ENCODE results near the gene SUCO. TPM values are rescaled to one million over a fixed set of nuclear protein-coding genes. Genes with fewer than 3 reads are reported as not detected.
A peak's percentile ranks its signal among the peaks of the same experiment; 100 is the strongest.
"Not testable (repeated sequence)": the region's sequence is repeated elsewhere in the genome, so short reads cannot be mapped to it uniquely, and the experiment has no call there.

SUCO gene
- total and polyA plus RNA-seq, 2 donors: 27.2 to 30.5 TPM

DNA sequence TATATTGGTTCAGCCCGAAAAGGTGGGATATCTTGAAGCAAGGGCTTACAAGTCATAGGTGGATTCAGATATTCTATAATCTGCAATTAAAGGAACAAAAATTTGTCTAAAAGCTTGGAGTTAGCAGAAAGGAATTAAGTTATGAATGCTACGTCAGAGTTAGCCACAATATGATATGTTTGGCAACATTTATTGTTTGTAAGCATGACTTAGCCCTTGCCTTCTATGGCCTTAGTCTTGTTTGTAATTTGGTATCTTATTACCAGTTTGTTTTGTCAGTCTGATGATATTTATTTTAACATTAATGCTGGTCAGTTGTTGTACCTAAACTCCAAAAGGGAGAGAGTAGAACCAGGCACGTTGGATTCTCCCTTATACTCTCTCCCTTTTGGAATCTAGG lies 43.1 kb upstream of the SUCO start:
- WGBS: 96% methylated on average over 3 of the region's 3 CpGs
- H3K4me1 ChIP-seq (ENCODE audit: control insufficient read depth in 2 of 2, insufficient read depth in 2 of 2, low read length in 2 of 2): no peaks in the 10 kb centered on the region
- DNase-seq (ENCODE audit: low read depth in 6 of 9, low spot score in 9 of 9): no peak

DNA sequence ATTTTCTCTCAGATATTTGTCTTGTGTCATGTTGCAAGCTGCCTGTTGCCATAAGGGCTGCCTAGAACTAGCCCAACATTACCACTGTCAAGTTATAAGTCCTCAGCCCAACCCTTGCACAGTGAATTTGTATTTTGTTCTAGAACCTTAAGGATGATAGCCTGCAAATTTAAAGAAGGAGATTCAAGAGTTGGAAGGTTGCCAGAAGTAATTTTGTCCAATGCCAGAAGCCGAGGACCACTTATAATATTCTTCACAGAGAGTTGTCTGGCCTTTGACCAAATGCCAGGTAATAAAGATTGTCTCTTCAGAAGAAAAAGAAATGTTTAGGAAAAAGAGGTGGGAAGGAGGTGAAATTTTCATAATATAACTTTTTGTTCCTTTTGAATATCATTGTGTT lies 40.5 kb upstream of the SUCO start:
- no peak overlapping the region for H3K27ac ChIP-seq (ENCODE audit: low read depth in 1 of 2, low read length in 1 of 2)
- H3K9me3 ChIP-seq (ENCODE audit: control insufficient read depth in 2 of 2, insufficient read depth in 1 of 2, low read length in 1 of 2): no peaks in the 10 kb centered on the region
- no peaks in the 10 kb centered on the region for H3K4me1 ChIP-seq (ENCODE audit: control insufficient read depth in 2 of 2, insufficient read depth in 2 of 2, low read length in 2 of 2)
- WGBS: 90% methylated on average over 1 of the region's 1 CpG
- no peak overlapping the region for H3K4me3 ChIP-seq (ENCODE audit: low read length in 2 of 2)
- DNase-seq (ENCODE audit: low read depth in 6 of 9, low spot score in 9 of 9): no peak
- no peaks in the 10 kb centered on the region for H3K27me3 ChIP-seq (ENCODE audit: control insufficient read depth in 2 of 2, insufficient read depth in 1 of 2, low read length in 1 of 2)
- no peaks in the 10 kb centered on the region for H3K36me3 ChIP-seq (ENCODE audit: control insufficient read depth in 2 of 2, insufficient read depth in 2 of 2, low read length in 1 of 2)

More for the DNA sequence above, 43.1 kb upstream of the SUCO start:
- H3K27me3 ChIP-seq (ENCODE audit: control insufficient read depth in 2 of 2, insufficient read depth in 1 of 2, low read length in 1 of 2): no peaks in the 10 kb centered on the region
- no peak overlapping the region for H3K4me3 ChIP-seq (ENCODE audit: low read length in 2 of 2)
- no peaks in the 10 kb centered on the region for H3K36me3 ChIP-seq (ENCODE audit: control insufficient read depth in 2 of 2, insufficient read depth in 2 of 2, low read length in 1 of 2)
- H3K27ac ChIP-seq (ENCODE audit: low read depth in 1 of 2, low read length in 1 of 2): no peak overlapping the region
- no peaks in the 10 kb centered on the region for H3K9me3 ChIP-seq (ENCODE audit: control insufficient read depth in 2 of 2, insufficient read depth in 1 of 2, low read length in 1 of 2)

DNA sequence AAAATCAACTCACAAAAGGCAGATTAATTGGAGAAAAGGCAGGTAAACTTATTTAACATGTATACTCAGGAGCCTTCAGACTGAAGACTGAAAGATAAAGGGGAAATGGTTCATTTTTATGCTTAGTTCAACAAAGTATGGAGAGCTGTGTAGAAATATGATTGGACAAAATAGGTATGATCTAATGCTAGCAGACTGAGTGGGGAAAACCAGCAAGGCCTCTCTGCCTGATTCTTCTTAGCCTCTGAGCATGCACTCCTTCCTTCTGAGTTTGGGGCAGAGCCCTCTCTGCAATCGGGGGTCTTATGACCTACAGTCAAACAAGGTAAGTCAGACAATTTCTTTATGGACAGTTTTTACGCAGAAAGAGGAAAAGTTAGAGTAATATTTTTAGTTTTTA lies 38.8 kb upstream of the SUCO start:
- H3K27me3 ChIP-seq (ENCODE audit: control insufficient read depth in 2 of 2, insufficient read depth in 1 of 2, low read length in 1 of 2): no peaks in the 10 kb centered on the region
- no peaks in the 10 kb centered on the region for H3K9me3 ChIP-seq (ENCODE audit: control insufficient read depth in 2 of 2, insufficient read depth in 1 of 2, low read length in 1 of 2)

DNA sequence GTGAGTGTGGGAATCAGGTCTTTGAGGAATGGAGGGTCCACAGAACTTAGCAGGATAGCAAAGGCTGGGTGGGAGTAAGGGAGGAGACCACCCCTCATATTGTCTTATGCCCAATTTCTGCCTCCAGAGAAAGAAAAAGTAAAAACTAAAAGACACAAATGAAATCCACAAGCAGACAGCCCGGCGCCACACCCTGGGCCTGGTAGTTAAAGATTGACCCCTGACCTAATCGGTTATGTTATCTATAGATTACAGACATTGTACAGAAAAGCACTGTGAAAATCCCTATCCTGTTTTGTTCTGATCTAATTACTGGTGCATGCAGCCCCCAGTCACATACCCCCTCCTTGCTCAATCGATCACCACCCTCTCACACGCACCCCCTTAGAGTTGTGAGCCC lies 36.8 kb upstream of the SUCO start:
- H3K4me3 ChIP-seq (ENCODE audit: low read length in 2 of 2); H3K36me3 ChIP-seq (ENCODE audit: control insufficient read depth in 2 of 2, insufficient read depth in 2 of 2, low read length in 1 of 2); H3K4me1 ChIP-seq (ENCODE audit: control insufficient read depth in 2 of 2, insufficient read depth in 2 of 2, low read length in 2 of 2); H3K27me3 ChIP-seq (ENCODE audit: control insufficient read depth in 2 of 2, insufficient read depth in 1 of 2, low read length in 1 of 2); H3K9me3 ChIP-seq (ENCODE audit: control insufficient read depth in 2 of 2, insufficient read depth in 1 of 2, low read length in 1 of 2); DNase-seq (ENCODE audit: low read depth in 6 of 9, low spot score in 9 of 9); H3K27ac ChIP-seq (ENCODE audit: low read depth in 1 of 2, low read length in 1 of 2): not testable (repeated sequence)
- WGBS: 99% methylated on average over 5 of the region's 5 CpGs

More for the DNA sequence above, 38.8 kb upstream of the SUCO start:
- DNase-seq (ENCODE audit: low read depth in 6 of 9, low spot score in 9 of 9): no peak
- Histone ChIP-seq H3K4me1 (ENCODE audit: control insufficient read depth in 2 of 2, insufficient read depth in 2 of 2, low read length in 2 of 2) (no peaks in the 10 kb centered on the region), H3K27ac (ENCODE audit: low read depth in 1 of 2, low read length in 1 of 2) (no peak overlapping the region), H3K4me3 (ENCODE audit: low read length in 2 of 2) (no peak overlapping the region), H3K36me3 (ENCODE audit: control insufficient read depth in 2 of 2, insufficient read depth in 2 of 2, low read length in 1 of 2) (no peaks in the 10 kb centered on the region)
- WGBS: 96% methylated on average over 2 of the region's 2 CpGs

DNA sequence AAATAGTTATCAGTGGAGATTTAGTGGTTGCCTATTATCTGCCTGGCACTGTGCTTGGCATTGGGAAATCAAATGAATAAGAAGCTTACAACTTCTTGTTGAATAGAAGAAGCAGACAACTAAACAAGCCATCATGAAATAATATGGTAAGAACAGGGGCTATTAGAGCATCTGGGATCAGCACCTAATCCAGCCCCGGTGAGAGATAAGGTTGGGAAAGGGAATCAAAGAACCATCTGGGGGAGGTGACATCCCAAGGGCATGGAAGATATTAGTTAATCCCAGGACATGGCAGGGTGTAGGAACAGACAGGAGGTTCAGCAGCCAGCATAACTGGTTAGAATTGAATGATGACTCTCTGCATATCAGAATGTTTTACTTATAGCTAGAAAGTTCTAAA lies 36.3 kb upstream of the SUCO start:
- Histone ChIP-seq H3K27me3 (ENCODE audit: control insufficient read depth in 2 of 2, insufficient read depth in 1 of 2, low read length in 1 of 2) (no peaks in the 10 kb centered on the region), H3K9me3 (ENCODE audit: control insufficient read depth in 2 of 2, insufficient read depth in 1 of 2, low read length in 1 of 2) (no peaks in the 10 kb centered on the region), H3K4me3 (ENCODE audit: low read length in 2 of 2) (no peak overlapping the region), H3K4me1 (ENCODE audit: control insufficient read depth in 2 of 2, insufficient read depth in 2 of 2, low read length in 2 of 2) (no peaks in the 10 kb centered on the region), H3K36me3 (ENCODE audit: control insufficient read depth in 2 of 2, insufficient read depth in 2 of 2, low read length in 1 of 2) (no peaks in the 10 kb centered on the region), H3K27ac (ENCODE audit: low read depth in 1 of 2, low read length in 1 of 2) (no peak overlapping the region)
- DNase-seq (ENCODE audit: low read depth in 6 of 9, low spot score in 9 of 9): no peak
- 91% methylated on average over 1 of the region's 1 CpG for WGBS

DNA sequence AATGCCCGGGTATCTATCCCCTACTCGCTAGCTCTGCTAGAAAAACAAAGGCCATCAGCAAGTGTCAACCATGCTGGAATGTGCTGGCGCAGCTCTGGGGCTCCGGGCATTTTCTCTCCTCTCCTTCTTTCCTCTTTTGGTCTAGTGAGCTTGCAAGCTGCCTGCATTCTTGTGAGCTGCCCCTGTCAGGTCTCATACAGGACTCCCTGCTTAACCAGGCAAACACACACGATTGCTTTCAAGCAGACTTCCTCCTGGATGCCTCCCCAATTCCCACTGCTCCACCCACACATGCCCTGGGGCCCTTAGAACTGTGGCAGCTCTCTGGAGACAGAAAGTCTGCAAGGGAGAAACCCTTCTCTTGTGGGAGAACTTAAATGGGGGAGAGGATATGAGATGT lies 35.7 kb upstream of the SUCO start:
- Histone ChIP-seq H3K36me3 (ENCODE audit: control insufficient read depth in 2 of 2, insufficient read depth in 2 of 2, low read length in 1 of 2) (no peaks in the 10 kb centered on the region), H3K27me3 (ENCODE audit: control insufficient read depth in 2 of 2, insufficient read depth in 1 of 2, low read length in 1 of 2) (no peaks in the 10 kb centered on the region), H3K4me3 (ENCODE audit: low read length in 2 of 2) (no peak overlapping the region), H3K9me3 (ENCODE audit: control insufficient read depth in 2 of 2, insufficient read depth in 1 of 2, low read length in 1 of 2) (no peaks in the 10 kb centered on the region), H3K4me1 (ENCODE audit: control insufficient read depth in 2 of 2, insufficient read depth in 2 of 2, low read length in 2 of 2) (no peaks in the 10 kb centered on the region), H3K27ac (ENCODE audit: low read depth in 1 of 2, low read length in 1 of 2) (no peak overlapping the region)
- WGBS: 87% methylated on average over 5 of the region's 5 CpGs
- DNase-seq (ENCODE audit: low read depth in 6 of 9, low spot score in 9 of 9): no peak

DNA sequence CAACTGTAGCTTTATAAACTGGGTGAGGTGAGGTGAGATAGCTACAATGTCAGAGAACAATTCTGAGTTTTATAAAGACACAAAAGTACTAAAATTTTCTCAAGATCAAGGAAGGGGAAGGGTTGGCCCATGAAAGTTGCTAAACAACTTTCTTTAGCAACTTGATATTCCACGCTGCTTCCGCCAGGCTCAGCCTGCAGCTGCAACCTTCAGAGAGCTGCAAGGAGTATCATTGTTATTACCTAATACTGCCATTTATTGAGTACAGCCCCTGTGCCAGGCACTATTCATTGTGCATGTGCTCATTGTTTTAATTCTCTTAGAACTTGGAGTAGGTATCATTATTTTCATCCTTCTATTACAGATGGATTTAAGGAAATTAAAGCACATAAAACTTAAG lies 34.1 kb upstream of the SUCO start:
- 92% methylated on average over 2 of the region's 2 CpGs for WGBS
- H3K9me3 ChIP-seq (ENCODE audit: control insufficient read depth in 2 of 2, insufficient read depth in 1 of 2, low read length in 1 of 2): no peaks in the 10 kb centered on the region
- H3K4me1 ChIP-seq (ENCODE audit: control insufficient read depth in 2 of 2, insufficient read depth in 2 of 2, low read length in 2 of 2): no peaks in the 10 kb centered on the region
- no peak for DNase-seq (ENCODE audit: low read depth in 6 of 9, low spot score in 9 of 9)
- no peak overlapping the region for H3K4me3 ChIP-seq (ENCODE audit: low read length in 2 of 2)
- no peaks in the 10 kb centered on the region for H3K27me3 ChIP-seq (ENCODE audit: control insufficient read depth in 2 of 2, insufficient read depth in 1 of 2, low read length in 1 of 2)
- no peaks in the 10 kb centered on the region for H3K36me3 ChIP-seq (ENCODE audit: control insufficient read depth in 2 of 2, insufficient read depth in 2 of 2, low read length in 1 of 2)
- H3K27ac ChIP-seq (ENCODE audit: low read depth in 1 of 2, low read length in 1 of 2): peak overlapping the region in 1 of 2 donors; percentile 22

DNA sequence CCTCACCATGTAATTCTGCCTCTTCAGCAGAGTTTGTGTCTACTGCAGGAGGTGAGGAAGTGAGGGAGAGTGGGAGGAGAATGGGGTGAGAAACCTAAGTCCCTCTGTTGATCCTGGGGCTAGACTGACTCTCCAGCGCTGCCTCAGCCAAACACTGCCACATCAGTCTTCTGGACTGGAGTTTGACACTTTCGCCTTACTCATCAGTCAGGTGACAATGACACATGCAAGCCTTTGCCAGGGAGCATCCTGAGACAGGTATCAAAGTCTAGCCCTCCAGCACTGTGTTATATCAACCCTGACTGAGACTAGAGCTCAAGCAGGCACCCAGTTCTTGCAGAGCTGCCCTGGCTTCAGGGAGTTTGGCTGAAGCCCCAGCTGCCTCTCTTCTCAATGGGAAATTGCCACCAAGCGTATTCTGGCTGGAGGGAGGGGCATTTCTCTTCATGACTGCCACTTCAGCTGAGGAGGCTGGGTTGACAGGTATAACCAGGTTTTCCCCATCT lies 33.3 kb upstream of the SUCO start:
- no peaks in the 10 kb centered on the region for H3K4me1 ChIP-seq (ENCODE audit: control insufficient read depth in 2 of 2, insufficient read depth in 2 of 2, low read length in 2 of 2)
- no peak overlapping the region for H3K4me3 ChIP-seq (ENCODE audit: low read length in 2 of 2)
- H3K9me3 ChIP-seq (ENCODE audit: control insufficient read depth in 2 of 2, insufficient read depth in 1 of 2, low read length in 1 of 2): no peaks in the 10 kb centered on the region
- no peak for DNase-seq (ENCODE audit: low read depth in 6 of 9, low spot score in 9 of 9)
- no peak overlapping the region for H3K27ac ChIP-seq (ENCODE audit: low read depth in 1 of 2, low read length in 1 of 2)
- WGBS: 94% methylated on average over 3 of the region's 3 CpGs
- H3K27me3 ChIP-seq (ENCODE audit: control insufficient read depth in 2 of 2, insufficient read depth in 1 of 2, low read length in 1 of 2): no peaks in the 10 kb centered on the region
- no peaks in the 10 kb centered on the region for H3K36me3 ChIP-seq (ENCODE audit: control insufficient read depth in 2 of 2, insufficient read depth in 2 of 2, low read length in 1 of 2)

DNA sequence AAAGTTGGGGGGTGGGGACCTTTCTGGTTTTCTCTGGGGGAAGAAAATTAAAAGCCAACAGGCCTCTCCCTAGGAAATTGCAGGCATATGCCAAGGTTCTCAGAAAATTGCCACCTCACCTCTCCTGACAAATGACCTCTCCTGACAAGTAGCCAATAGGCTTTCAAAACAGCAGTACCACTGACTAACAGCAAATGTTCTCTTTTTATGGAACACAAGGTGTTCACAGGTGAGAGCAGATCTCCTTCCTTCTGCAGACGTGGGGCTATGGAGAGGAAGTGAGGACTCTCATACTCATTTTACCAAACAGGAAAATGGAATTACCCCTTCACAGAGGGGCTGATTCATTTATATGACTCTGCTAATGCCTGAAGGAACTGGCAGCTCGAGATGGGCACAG lies 32.7 kb upstream of the SUCO start:
- H3K9me3 ChIP-seq (ENCODE audit: control insufficient read depth in 2 of 2, insufficient read depth in 1 of 2, low read length in 1 of 2): no peaks in the 10 kb centered on the region
- no peaks in the 10 kb centered on the region for H3K4me1 ChIP-seq (ENCODE audit: control insufficient read depth in 2 of 2, insufficient read depth in 2 of 2, low read length in 2 of 2)
- WGBS: 83% methylated on average over 2 of the region's 2 CpGs
- H3K36me3 ChIP-seq (ENCODE audit: control insufficient read depth in 2 of 2, insufficient read depth in 2 of 2, low read length in 1 of 2): no peaks in the 10 kb centered on the region
- DNase-seq (ENCODE audit: low read depth in 6 of 9, low spot score in 9 of 9): no peak
- no peak overlapping the region for H3K27ac ChIP-seq (ENCODE audit: low read depth in 1 of 2, low read length in 1 of 2)
- H3K4me3 ChIP-seq (ENCODE audit: low read length in 2 of 2): no peak overlapping the region
- no peaks in the 10 kb centered on the region for H3K27me3 ChIP-seq (ENCODE audit: control insufficient read depth in 2 of 2, insufficient read depth in 1 of 2, low read length in 1 of 2)

DNA sequence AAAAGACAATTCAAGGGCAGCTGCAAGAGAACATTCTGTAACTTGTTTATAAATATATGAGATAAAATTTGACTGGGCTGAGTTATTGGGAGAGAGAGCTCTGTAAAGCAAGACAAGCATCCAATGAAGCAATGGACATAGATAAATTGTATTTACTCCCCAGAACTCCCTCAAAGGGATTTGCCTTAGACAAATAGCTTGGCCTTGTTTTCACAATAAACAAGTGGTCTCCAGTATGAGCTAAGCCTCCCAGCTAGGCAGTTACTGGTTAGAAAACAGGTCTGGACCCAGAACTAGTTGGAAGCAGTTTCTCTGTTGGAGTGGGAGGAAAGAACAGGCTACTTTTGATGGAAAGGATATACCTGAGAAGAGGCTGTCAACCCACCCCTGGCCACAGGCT lies 25.2 kb upstream of the SUCO start:
- Histone ChIP-seq H3K4me3 (ENCODE audit: low read length in 2 of 2) (no peak overlapping the region), H3K36me3 (ENCODE audit: control insufficient read depth in 2 of 2, insufficient read depth in 2 of 2, low read length in 1 of 2) (no peaks in the 10 kb centered on the region), H3K4me1 (ENCODE audit: control insufficient read depth in 2 of 2, insufficient read depth in 2 of 2, low read length in 2 of 2) (no peaks in the 10 kb centered on the region), H3K9me3 (ENCODE audit: control insufficient read depth in 2 of 2, insufficient read depth in 1 of 2, low read length in 1 of 2) (no peaks in the 10 kb centered on the region), H3K27ac (ENCODE audit: low read depth in 1 of 2, low read length in 1 of 2) (no peak overlapping the region), H3K27me3 (ENCODE audit: control insufficient read depth in 2 of 2, insufficient read depth in 1 of 2, low read length in 1 of 2) (no peaks in the 10 kb centered on the region)
- DNase-seq (ENCODE audit: low read depth in 6 of 9, low spot score in 9 of 9): no peak
